Stimulated activated CD4-positive, alpha-beta T cell treated with anti-CD3 and anti-CD28 coated beads, Interleukin-4, amount 100 ng/mL, for 4 hours (primary cell): Measurements from ENCODE around the gene RBM42.
"Not testable (repeated sequence)": the region's sequence is repeated elsewhere in the genome, so short reads cannot be mapped to it uniquely, and the experiment has no call there.

ENCODE experiments used
- DNase-seq, 2 experiments: peaks; one replicate each; pipeline ENCODE4 v3.0.0-alpha.2; 2020

The RBM42 gene, protein sequence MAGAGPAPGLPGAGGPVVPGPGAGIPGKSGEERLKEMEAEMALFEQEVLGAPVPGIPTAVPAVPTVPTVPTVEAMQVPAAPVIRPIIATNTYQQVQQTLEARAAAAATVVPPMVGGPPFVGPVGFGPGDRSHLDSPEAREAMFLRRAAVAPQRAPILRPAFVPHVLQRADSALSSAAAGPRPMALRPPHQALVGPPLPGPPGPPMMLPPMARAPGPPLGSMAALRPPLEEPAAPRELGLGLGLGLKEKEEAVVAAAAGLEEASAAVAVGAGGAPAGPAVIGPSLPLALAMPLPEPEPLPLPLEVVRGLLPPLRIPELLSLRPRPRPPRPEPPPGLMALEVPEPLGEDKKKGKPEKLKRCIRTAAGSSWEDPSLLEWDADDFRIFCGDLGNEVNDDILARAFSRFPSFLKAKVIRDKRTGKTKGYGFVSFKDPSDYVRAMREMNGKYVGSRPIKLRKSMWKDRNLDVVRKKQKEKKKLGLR

DNA sequence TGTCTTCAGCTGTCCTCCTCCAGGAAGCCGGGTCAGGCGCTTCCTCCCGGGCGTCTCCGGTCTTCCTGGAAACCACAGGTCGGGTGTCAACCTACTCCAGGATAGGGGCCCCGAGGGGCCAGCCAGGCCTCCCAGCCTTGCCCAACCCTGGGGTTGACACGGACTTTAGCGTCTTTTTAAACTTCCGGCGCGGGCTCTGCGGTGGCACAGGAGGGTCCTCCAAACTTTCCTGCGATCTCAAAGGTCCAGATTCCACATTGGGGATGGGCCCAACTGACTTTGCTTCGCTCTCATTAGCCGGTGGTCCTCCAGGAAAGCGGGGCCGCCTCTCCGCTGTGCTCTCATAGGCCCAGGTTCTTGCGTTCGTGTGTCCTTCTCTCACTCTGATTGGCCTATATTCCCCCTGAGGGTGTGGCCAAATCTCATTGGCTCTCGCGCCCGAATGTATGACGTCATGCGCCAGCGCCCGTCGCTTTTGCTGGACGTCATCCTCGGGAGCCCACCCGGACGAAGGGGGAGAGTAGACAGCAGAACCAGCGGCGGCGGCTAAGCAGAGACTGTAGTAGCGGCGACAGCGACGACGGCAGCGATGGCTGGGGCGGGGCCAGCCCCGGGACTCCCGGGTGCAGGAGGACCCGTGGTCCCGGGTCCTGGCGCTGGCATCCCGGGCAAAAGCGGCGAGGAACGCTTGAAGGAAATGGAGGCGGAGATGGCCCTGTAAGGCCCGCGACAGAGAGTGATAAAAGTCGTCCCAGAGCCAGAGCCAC, at the start of gene RBM42:
Gene RBM42 (plus strand): TSS at position 472 of the 767 bp plus-strand sequence. CDS start 118 bp downstream, at position 590.
- peak; percentile 93 to 96 for DNase-seq

DNA sequence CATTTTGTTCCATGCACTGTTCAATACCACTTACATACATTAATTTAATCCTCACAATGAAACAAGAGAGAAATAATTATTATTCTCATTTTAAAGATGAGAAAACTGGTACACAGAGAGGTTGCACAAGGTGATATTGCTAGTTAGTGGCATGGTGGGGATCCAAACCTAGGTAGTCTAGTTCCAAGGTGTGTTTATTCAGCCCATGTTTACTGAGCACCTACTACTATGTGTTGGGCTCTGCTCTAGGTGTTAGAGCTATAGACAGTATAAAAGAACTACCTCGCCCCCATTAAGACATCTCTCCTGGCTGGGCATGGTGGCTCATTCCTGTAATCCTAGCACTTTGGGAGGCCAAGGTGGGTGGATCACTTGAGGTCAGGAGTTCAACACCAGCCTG, 46.1 kb upstream of the RBM42 start:
- no peak for DNase-seq

DNA sequence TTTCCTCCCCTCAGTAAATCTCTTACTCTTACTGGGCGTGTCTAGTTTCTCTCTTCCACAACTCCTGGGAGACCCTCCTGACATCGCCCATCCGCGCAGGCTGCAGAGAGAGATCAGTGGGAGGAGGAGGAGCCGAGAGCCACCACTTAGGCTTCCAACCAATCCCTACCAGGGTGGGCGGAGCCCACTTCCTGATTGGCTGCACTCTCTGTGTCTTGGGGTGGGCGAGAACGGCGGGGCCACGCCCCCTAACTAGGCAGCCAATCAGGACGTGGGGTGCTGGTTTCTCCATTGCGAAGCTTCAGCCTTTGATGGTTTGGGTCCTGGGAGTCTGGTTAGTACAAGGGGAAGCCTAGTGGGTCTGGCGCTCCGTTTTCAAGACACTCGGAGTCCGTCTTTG, 43.0 kb upstream of the RBM42 start, which contains the start of gene PMIS2:
Gene PMIS2 (plus strand): TSS at position 326 of the 400 bp plus-strand sequence. CDS start 87 bp downstream, outside the sequence.
- peak in 1 of 2 experiments; percentile 6 for DNase-seq

DNA sequence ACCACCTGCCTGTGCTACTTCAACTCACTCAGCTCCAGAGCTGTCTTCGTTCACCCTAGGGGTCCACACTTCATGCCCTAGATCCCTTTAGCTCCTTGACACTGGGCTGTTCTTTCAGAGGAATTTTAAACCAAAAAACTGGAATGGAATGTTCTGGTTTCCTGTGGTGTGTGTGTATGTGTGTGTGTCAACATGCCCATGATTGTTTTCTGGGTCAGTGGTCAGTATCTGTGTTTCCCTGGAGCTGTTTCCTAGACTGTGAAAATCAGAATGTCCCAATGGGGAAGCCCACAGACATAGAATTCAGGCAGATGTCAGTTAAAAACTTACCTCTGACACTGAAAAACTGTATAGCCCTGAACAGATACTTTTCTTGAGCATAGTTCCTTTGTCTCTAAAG, 41.5 kb upstream of the RBM42 start:
- no peak for DNase-seq

DNA sequence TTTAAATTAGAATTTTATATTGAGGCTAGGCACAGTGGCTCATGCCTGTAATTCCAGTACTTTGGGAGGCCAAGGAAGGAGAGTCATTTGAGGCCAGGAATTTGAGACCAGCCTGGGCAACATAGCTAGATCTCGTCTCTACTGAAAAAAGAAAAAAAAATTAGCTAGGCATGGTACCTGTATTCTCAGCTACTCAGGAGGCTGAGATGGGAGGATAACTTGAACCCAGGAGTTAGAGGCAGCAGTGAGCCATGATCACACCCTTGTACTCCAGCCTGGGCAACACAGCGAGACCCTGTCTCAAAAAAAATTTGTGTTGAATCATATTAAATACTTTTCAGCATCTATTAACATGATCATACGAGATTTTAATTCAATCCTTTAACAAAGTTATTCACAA, 38.0 kb upstream of the RBM42 start:
- DNase-seq: no peak

DNA sequence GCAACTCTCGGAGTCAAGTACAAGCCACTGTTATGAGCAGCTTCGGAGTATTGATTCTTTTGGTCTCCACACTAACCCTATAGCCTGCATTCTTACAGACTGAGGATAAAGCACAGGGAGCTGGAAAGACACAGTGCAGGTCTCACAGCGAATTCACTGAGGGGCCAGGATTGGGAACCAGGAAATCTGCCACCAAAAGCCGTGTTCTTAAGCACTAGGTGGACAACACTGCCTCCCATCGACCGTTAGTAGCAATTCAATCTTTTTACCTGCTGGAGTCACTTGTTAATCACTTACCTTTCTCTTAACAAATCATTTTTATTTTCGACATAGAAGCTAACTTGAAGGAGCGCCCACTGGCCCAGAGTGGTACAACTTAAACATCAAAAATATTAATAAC, 36.6 kb upstream of the RBM42 start:
- DNase-seq: no peak

DNA sequence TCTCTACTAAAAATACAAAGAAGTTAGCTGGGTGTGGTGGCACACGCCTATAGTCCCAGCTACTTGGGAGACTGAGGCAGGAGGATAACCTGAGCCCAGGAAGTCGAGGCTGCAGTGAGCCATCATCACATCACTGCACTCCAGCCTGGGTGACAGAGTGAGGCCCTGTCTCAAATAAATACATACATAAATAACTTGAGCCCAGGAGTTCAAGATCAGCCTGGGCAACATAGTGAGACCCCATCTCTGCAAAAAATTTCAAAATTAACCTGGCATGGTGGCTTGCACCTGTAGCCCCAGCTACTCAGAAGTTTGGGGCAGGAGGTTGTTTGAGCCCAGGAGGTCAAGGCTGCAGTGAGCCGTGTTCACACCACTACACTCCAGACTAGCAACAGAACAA, 33.8 kb upstream of the RBM42 start:
- DNase-seq: not testable (repeated sequence)

DNA sequence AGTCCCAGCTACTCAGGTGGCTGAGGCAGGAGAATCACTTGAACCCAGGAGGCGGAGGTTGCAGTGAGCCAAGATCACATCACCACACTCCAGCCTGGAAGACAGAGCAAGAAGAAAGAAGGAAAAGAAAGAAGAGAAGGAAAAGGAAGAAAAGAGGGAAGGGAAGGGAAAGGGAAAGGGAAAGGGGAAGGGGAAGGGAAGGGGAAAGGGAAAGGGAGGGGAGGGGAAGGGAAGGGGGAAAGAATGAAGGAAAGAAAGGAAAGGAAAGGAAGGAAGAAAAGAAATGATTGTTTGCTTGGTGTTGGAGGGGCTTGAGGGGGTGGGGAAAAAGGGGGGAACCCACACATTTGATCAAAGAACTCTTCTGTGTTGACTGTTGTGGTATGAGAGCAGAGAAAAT, 32.9 kb upstream of the RBM42 start:
- no peak for DNase-seq

DNA sequence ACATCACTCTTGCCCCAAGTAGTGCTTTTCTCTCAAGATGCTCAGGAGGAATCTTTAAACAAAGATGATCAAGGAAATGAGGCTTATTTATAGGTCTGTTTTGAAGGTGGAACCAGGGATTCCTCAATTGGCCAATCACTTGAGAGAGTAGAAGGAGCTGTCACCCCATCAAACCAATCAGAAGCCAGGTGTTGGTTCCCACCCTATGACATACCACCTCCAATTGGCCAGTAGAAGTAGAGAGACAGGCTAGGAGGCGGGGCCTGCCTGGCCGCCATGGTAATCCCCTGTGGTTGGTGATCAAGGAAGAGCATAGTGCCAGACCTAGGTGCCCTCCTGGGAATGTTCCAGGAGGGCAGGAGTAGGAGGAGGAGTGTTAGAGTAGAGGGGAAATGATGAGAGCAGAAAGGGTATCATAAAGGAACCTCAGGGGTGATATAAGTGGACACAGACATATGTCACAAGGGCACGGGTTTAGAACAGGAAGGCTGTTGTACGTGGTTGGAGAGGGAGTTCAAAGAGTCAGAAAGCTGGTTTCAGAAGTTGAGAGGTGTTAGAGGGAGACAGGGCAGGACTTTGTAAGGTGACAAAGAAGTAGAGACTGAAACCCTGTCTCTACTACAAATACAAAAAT, 32.4 kb upstream of the RBM42 start:
- DNase-seq: no peak

DNA sequence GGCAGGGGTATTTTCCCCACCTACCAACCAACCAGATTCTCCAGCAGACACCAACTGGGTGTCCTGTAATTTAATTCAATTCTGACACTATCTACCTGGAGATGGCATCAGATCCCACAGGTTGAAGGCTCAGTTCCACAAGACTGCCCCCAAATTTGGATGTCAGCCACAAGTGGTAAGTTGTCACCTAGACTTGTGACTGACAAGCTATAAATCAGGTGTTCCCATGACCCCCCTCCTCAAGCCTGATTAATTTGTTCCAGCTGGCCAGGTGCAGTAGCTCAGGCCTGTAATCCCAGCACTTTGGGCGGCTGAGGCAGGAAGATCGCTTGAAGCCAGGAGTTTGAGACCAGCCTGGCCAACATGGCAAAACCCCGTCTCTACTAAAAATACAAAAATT, 26.9 kb upstream of the RBM42 start:
- DNase-seq: no peak

DNA sequence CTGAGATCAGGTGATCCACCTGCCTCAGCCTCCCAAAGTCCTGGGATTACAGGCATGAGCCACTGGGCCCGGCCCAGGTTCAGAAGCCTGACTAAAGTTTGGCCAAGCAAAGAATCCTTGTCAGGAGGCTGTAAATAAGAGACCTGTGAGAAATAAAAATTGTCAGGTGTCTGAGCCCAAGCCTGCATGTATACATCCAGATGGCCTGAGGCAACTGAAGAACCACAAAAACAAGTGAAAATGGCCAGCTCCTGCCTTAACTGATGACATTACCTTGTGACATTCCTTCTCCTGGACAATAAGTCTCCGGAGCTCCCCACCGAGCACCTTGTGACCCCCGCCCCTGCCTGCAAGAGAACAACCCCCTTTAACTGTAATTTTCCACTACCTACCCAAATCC, 24.4 kb upstream of the RBM42 start:
- not testable (repeated sequence) for DNase-seq

DNA sequence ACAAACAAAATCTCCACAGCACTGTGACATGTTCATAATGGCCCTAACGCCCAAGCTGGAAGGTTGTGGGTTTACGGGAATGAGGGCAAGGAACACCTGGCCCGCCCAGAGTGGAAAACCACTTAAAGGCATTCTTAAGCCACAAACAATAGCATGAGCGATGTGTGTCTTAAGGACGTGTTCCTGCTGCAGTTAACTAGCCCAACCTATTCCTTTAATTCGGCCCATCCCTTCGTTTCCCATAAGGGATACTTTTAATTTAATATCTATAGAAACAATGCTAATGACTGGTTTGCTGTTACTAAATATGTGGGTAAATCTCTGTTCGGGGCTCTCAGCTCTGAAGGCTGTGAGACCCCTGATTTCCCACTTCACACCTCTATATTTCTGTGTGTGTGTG, 21.7 kb upstream of the RBM42 start:
- DNase-seq: not testable (repeated sequence)

DNA sequence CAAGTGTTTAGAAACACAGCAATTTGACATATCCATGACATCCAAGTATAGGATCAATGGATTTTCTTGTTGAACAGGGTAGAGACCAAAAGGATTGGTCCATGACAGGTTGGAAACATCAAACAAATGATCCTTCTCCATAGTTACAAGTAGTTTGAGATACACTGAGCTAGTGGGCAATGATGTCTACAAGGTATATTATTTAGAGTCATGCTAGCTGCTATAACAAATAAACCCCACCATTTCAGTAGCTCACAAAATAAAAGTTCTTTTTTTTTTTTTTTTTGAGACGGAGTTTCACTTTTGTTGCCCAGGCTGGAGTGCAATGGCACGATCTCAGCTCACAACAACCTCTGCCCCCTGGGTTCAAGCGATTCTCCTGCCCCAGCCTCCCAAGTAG, 21.2 kb upstream of the RBM42 start:
- no peak for DNase-seq

DNA sequence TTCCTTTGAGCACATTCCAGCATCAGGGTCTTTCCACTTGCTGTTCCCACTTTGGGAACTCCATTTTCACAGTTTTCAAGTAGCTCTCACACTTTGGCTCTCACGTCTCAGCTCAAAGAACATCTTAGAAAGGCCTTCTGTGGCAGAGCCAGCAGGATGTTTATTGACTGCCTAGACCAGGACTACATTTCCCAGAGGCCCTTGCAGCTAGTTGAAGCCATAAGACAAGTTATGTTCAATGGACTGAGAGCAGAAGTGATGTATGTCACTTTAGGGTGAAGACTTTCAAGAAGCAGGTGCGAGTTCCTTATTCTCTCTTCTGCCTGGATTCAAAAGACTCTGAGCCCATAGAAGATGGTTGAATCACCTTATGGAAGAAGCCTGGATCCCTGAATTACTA, 20.6 kb upstream of the RBM42 start:
- DNase-seq: no peak

DNA sequence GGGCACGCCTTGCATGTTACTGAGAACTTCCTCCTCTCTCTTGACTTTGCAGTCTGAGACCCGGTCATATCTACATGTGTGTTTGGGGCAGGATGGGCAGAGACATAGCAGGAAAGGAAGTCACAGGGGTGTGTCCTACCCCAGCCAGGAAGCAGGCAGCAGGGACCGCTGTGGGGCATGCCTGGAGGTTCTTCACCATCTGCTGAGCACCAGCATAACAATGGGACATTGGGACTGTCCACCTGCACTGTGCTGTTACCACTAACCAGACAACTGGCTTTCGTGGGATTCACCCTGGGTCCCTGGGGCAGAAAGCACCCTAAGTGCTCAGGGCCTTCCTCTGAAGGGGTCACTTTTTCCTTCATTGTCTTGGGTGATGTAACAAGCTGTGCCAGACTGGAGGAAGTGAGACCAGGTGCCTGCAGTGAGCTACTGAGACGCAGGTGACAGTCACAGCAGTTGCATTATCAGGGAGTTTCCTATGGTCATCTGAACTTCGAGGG, 18.9 kb upstream of the RBM42 start:
- DNase-seq: no peak

DNA sequence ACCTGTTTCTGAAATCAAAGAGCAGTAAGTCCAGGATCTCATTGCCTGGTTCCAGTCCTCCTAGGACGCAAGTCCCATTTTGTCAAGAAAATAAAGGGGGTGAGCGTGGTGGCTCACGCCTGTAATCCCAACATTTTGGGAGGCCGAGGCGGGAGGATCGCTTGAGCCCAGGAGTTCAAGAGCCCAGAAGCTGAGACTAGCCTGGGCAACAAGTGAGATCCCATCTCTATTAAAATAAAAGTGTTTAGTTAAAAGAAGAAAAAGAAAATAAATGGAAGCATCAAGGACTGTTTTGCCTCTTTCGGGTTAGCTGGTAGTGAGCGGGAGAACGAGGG, 16.6 kb upstream of the RBM42 start:
- DNase-seq: no peak

DNA sequence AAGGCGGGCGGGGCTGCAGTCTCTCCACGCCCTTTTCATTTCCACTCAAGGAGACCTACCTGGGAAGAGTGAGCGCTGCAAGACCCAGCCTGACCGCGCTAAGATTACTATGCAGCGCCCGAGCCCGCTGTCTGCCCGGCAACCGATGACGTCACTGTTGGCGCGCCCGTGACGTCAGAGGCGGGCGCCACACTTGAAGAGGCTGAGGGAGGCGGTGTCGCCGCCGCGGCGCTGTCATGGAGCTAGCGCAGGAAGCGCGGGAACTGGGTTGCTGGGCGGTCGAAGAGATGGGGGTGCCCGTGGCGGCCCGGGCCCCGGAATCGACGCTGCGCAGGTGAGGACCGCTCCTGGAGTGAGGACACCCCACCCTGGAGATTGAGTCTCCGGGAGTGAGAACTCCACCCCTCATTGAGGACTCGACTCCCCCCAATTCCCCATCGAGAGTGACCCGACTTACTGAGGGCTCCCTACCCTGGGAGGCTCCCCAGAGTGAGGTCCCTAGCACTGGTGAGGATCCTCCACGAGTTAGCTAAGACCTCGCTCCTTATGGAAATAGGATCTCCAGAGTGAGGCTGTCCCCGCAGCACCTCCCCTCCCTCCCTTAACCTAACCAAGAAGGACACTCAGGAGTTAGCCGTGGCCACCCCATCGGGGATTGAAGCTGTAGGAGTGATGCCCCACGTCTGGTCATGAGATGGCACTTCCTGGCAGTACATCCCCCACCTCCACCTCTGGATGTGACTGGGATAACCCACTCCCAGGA, 16.1 kb upstream of the RBM42 start, which contains the start of gene HAUS5:
Gene HAUS5 (plus strand): TSS at position 177 of the 763 bp plus-strand sequence. CDS start 60 bp downstream, at position 237.
- peak; percentile 92 to 96 for DNase-seq

DNA sequence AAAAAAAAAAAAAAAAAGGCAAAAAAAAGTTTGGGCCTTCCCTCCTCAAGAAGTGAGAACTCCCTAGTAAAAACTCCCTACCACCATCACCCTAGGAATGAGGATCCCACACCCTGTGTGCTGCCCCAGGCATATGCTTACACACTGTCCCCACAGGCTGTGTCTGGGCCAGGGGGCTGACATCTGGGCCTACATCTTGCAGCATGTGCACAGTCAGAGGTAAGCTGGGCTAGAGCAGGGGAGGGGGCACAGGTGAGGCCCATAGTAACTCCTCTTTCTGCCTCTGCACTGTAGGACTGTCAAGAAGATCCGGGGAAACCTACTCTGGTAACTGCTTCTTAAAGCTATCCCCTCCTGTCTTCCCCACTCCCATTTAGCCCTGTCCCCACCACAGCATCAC, 15.3 kb upstream of the RBM42 start:
- no peak for DNase-seq

DNA sequence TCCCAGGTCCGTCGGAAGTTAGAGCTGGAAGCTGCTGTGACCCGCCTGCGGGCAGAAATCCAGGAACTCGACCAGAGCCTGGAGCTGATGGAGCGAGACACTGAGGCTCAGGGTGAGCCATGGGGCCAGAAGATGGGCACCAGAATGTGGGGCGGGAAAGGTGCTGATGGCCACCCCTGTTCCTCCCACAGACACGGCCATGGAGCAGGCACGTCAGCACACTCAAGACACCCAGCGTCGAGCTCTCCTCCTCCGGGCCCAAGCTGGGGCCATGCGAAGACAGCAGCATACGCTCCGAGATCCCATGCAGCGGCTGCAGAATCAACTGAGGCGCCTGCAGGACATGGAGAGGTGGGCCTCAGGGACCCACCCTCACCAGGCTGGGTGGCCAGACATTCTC, 13.8 kb upstream of the RBM42 start:
- no peak for DNase-seq

DNA sequence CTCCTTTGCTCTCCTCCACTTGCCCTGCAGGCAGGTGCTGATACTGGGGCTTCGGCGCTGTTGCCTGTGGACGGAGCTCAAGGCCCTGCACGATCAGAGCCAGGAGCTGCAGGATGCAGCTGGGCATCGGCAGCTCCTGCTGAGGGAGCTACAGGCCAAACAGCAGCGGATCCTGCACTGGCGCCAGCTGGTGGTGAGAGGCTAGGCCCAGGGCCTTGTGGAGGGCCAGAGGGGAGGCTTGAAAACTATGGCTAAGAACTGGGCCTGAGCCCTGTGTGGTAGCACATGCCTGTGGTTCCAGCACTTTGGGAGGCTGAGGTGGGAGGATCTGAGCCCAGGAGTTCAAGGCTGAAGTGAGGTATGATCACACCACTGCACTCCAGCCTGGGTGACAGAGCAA, 10.0 kb upstream of the RBM42 start:
- DNase-seq: no peak

DNA sequence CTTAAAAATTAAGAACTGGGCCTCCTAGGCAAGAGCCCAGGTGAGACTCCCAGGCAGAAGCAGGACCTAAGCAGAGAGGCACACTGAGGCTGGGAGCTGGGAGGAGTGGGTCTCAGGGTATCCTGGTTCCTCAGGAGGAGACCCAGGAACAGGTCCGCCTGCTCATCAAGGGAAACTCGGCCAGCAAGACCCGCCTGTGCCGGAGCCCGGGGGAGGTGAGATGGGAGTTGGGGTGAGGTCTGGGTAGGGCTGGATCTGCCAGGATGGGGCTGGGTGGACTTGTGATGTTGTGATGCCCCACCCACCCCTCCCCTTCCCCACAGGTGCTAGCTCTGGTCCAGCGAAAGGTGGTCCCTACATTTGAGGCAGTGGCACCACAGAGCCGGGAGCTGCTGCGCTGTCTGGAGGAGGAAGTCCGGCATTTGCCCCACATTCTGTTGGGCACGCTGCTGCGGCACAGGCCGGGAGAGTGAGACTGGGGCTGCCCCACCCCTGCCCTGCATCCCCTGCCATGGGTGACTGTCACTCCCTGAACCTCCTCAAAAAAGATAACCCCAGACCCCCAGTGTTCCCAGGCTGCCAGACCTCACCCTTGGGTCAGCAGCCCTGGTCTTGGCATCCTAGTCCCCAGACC, 9.4 kb upstream of the RBM42 start:
- no peak for DNase-seq

DNA sequence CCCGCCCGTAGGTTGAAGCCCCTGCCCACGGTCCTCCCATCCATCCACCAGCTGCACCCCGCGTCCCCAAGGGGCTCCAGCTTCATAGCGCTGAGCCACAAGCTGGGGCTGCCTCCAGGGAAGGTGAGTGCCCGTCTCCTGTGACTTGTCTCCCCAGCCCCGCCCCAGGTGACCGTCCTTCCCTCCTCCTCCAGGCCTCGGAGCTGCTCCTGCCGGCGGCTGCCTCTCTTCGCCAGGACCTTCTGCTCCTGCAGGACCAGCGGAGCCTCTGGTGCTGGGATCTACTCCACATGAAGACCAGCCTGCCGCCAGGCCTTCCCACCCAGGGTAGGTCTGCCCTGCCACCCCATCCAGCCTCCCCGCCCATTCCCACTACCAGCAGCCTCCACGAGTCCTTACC, 8.8 kb upstream of the RBM42 start:
- DNase-seq: no peak
